Measurements from ENCODE around the gene ZNF532.
A peak's percentile ranks its signal among the peaks of the same experiment; 100 is the strongest.
"Not testable (repeated sequence)": the region's sequence is repeated elsewhere in the genome, so short reads cannot be mapped to it uniquely, and the experiment has no call there.

Gene ZNF532

DNA sequence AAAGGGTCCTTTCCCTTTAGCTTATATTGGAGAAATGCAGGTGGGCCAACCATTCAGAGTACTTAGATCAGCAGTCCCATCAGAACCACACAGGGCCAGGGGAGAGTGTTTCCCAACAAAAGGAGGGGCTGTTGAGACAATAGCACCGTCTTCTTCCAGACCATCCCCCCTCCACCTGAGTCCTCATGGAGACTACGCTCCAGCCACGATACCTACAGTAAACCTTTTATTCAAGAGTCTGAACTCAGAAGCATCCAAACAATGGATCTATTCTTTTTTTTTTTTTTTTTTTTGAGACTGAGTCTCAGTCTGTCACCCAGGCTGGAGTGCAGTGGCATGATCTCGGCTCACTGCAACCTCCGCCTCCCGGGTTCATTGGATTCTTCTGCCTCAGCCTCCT is 25.7 kb upstream of the ZNF532 start:
- H3K4me1 Mint-ChIP-seq (ENCODE audit: low read depth) = no peaks in the 10 kb centered on the region
- no peak for DNase-seq
- H3K9me3 Mint-ChIP-seq = no peaks in the 10 kb centered on the region
- H3K36me3 Mint-ChIP-seq (ENCODE audit: low read depth) = no peaks in the 10 kb centered on the region
- H3K27ac Mint-ChIP-seq = no peak overlapping the region
- H3K27me3 Mint-ChIP-seq = peaks cover 32% of the 10 kb centered on the region
- H3K4me3 Mint-ChIP-seq = no peak overlapping the region

DNA sequence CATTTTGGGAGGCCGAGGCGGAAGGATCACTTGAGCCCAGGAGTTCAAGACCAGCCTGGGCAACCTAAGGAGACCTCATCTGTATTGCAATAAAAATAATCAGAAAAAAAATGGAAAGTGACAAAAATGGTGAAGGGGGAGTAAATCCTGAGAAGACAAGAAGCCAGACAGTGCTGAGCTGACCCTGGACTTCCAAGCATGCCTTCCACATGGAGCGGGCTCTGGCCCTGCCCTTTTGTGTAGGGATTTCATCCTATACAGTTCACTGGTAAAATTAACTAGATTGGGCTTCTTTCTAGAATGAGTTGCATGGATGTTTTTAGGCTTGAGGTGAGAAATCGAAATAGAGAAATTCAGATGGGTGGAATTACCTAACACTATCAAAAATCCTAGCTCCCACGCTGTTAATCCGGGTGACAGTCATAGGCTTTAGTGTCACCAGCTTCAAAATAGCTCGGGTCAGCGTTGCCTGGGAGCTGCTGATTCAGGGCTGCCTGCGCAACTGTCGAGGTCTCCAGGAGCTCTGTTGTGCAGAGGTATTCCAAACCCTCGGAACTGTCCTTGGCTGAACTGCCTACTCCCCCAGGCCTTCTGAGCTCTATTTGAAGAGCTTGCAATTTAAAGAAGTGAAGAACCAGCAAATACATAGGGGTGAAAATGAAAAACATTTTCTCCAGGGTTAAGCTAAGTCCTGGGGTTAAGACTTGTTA is 21.5 kb upstream of the ZNF532 start:
- no peak overlapping the region for H3K27ac Mint-ChIP-seq
- no peak for DNase-seq
- H3K27me3 Mint-ChIP-seq = peaks cover 66% of the 10 kb centered on the region
- no peaks in the 10 kb centered on the region for H3K9me3 Mint-ChIP-seq
- no peaks in the 10 kb centered on the region for H3K36me3 Mint-ChIP-seq (ENCODE audit: low read depth)
- no peak overlapping the region for H3K4me3 Mint-ChIP-seq
- H3K4me1 Mint-ChIP-seq (ENCODE audit: low read depth) = peaks cover 5% of the 10 kb centered on the region

DNA sequence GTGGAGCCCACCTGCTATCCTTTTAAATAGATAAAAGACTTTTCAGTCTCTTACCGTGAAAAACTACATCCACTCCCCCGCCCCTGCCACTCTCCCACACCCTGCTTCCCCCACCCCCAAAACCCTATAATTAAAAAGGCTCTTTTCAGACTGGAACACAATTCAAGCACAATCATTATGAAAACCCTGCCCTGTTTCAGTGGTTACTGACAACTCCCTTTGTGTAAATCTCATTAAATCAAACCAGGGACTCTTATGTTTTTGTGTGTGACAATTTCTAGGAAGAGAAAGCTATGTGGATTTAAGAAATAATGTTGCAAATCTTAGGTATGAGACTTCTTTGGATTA is 21.0 kb upstream of the ZNF532 start:
- peaks cover 5% of the 10 kb centered on the region for H3K4me1 Mint-ChIP-seq (ENCODE audit: low read depth)
- H3K27me3 Mint-ChIP-seq = peaks cover 67% of the 10 kb centered on the region
- H3K9me3 Mint-ChIP-seq = no peaks in the 10 kb centered on the region
- no peaks in the 10 kb centered on the region for H3K36me3 Mint-ChIP-seq (ENCODE audit: low read depth)
- H3K4me3 Mint-ChIP-seq = no peak overlapping the region
- DNase-seq = no peak
- no peak overlapping the region for H3K27ac Mint-ChIP-seq

DNA sequence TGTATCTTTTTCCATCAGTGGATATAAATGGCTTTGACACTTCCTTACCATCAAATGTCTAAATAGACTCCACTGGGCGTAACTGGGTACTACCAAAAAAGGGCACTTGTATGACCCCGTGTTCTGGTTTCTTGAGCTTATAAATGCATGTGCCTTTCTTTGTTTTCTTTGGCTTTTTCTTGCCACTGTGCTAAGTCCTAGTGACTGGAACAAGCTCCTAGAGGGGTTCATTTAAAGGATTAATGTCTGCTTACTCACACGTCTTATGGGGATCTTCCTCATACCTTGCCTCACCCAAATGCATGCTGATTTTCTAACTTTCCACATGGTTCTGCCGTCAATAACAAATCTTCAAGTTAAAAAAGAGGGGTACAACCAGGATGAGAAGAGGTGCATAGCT is 19.8 kb upstream of the ZNF532 start:
- Mint-ChIP-seq H3K27ac (no peak overlapping the region), H3K4me3 (no peak overlapping the region), H3K36me3 (ENCODE audit: low read depth) (no peaks in the 10 kb centered on the region), H3K27me3 (peaks cover 73% of the 10 kb centered on the region), H3K4me1 (ENCODE audit: low read depth) (peaks cover 5% of the 10 kb centered on the region), H3K9me3 (no peaks in the 10 kb centered on the region)
- no peak for DNase-seq

DNA sequence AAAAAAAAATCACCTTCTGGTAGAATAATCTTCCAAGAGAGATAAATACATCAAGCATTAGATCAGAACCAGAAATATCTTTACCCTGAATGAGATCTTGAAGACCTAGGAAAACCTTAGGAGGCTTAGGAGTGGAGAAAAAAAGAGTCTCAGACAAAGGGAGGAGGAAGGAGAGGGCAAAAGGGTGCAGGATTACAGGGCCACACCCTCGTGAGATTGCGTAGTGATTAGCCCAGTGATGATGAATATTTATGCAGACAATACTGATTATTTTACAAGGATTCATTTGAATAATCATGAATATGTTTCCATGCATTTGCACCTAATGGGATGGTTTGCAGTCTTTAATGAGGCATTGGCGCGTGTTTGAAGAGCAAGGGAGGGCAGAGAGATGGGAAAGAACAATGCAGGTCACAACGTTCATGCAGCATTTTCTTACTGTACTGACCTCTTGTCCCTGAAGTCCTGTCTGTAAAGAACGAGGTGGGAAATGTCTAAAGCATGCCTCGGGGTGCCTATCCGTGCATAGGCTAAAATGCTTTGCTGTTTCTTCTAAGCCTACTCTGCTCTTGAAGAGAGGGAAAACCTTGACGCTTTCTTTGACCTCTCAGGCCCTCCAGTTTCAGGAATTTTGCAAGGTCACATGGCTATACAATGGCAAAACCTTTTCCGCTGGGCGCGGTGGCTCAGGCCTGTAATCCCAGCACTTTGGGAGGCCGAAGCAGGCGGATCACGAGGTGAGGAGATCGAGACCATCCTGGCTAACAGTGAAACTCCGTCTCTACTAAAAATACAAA is 18.6 kb upstream of the ZNF532 start:
- DNase-seq = no peak
- H3K27me3 Mint-ChIP-seq = peaks cover 74% of the 10 kb centered on the region
- H3K9me3 Mint-ChIP-seq = no peaks in the 10 kb centered on the region
- no peaks in the 10 kb centered on the region for H3K36me3 Mint-ChIP-seq (ENCODE audit: low read depth)
- H3K27ac Mint-ChIP-seq = no peak overlapping the region
- no peak overlapping the region for H3K4me3 Mint-ChIP-seq
- H3K4me1 Mint-ChIP-seq (ENCODE audit: low read depth) = peaks cover 6% of the 10 kb centered on the region

DNA sequence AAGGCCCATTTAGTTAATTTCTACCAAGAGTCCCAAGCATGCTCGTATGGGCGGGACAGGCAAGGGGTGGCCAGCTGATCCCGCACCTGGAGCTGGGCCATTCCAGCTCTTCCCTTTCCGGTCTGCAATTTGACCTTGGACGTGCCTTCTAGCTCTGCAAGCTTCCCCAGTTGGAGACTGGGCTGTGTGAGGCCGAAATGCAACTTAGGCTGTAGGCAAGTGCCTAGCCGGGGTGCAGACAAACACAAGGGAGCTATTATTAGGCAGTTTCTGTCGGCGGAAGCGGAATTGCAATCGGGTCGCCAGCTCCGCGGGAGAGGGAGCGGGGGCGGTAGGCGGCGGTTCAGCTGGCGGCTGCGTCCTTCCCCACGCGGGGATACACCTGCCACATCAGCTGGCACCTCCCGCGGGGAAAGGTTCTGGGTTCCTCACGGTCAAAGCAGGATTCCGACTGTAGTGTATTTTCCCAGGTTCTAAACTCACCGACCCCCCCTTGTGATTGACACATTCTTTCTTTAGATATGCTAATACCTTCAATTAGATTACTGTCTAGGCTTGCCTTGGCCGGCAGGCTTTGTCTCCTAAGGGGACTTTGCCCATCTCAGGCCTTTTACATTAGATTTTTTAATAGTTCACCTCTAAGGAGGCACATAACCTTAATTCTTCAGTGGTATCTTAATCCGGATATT is 17.1 kb upstream of the ZNF532 start:
- no peak overlapping the region for H3K27ac Mint-ChIP-seq
- no peak for DNase-seq

DNA sequence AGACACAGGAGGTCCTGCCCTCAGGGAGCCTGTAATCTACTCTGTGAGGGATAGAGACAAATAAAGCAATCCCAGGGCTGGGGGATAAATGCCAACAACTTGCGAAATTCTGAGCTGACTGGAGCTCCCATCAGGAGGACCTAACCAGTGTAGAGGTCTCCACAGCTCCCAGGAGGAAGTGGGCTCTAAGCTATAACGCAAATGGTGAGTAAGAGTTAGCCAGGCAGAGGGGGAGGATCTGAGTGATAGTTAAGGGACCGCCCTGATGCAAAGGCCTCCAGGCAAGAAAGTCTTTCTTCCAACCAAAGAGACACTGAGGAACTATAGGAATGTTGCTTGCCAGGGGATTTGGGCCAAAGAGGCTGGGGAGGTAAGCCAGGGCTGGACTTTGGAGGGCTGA is 16.0 kb upstream of the ZNF532 start:
- H3K27me3 Mint-ChIP-seq = peaks cover 69% of the 10 kb centered on the region
- H3K9me3 Mint-ChIP-seq = no peaks in the 10 kb centered on the region
- H3K36me3 Mint-ChIP-seq (ENCODE audit: low read depth) = no peaks in the 10 kb centered on the region
- H3K4me1 Mint-ChIP-seq (ENCODE audit: low read depth) = peaks cover 6% of the 10 kb centered on the region
- H3K27ac Mint-ChIP-seq = no peak overlapping the region
- DNase-seq = no peak
- no peak overlapping the region for H3K4me3 Mint-ChIP-seq

More for the DNA sequence above, 17.1 kb upstream of the ZNF532 start:
- Mint-ChIP-seq H3K9me3 (no peaks in the 10 kb centered on the region), H3K4me1 (ENCODE audit: low read depth) (peaks cover 6% of the 10 kb centered on the region), H3K36me3 (ENCODE audit: low read depth) (no peaks in the 10 kb centered on the region), H3K4me3 (peak overlapping the region; percentile 47), H3K27me3 (peaks cover 72% of the 10 kb centered on the region)

DNA sequence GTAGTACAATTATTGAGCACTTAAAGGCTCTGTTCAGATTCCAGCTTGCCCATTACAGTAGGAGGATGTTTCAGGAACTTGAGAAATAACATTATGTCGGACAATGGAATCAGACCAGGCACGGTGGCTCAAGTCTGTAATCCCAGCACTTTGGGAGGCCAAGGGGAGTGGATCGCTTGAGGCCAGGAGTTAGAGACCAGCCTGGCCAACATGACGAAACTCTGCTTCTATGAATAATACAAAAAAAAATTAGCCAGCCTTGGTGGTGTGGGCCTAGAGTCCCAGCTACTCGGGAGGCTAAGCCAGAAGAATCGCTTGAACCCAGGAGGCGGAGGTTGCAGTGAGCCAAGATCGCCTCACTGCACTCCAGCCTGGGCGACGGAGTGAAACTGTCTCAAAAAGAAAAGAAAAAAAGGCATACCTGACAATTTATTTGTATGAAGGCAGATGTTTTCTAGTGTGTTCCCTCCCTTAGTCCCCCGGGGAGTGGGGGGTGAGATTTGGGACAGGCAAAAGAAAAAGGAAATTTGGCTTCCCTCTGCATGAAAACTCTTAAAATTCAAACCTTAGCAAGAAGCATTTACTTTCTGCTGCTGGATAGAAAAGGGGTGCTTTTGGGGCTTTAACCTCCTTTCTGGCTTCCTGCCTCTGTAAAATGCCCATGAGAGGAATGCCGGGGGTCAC is 13.7 kb upstream of the ZNF532 start:
- Mint-ChIP-seq H3K4me3 (no peak overlapping the region), H3K4me1 (ENCODE audit: low read depth) (peaks cover 6% of the 10 kb centered on the region), H3K9me3 (no peaks in the 10 kb centered on the region), H3K36me3 (ENCODE audit: low read depth) (no peaks in the 10 kb centered on the region), H3K27me3 (peaks cover 54% of the 10 kb centered on the region), H3K27ac (no peak overlapping the region)
- DNase-seq = no peak

DNA sequence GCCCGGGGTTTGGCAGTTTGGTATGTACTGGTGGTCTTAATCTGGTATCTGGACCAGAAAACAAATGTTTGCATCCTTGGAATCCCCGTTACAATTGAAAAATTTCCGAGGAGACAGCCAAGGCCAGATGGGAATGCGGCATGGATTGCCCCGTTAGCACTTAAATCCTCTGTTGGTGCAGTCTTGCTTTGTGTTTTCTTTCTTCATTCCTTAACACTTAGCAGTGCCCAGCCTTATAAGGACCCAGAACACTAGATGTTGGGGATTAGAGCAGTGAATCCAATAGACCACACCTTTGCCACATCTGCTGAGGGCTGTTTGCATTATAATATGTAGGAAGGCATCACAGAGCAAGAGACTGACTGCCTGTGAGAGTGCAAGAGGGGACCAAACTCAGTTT is 12.8 kb upstream of the ZNF532 start:
- H3K27ac Mint-ChIP-seq = no peak overlapping the region
- no peak overlapping the region for H3K4me3 Mint-ChIP-seq
- no peak for DNase-seq
- H3K27me3 Mint-ChIP-seq = peaks cover 46% of the 10 kb centered on the region
- no peaks in the 10 kb centered on the region for H3K36me3 Mint-ChIP-seq (ENCODE audit: low read depth)
- H3K9me3 Mint-ChIP-seq = no peaks in the 10 kb centered on the region
- H3K4me1 Mint-ChIP-seq (ENCODE audit: low read depth) = peaks cover 6% of the 10 kb centered on the region

DNA sequence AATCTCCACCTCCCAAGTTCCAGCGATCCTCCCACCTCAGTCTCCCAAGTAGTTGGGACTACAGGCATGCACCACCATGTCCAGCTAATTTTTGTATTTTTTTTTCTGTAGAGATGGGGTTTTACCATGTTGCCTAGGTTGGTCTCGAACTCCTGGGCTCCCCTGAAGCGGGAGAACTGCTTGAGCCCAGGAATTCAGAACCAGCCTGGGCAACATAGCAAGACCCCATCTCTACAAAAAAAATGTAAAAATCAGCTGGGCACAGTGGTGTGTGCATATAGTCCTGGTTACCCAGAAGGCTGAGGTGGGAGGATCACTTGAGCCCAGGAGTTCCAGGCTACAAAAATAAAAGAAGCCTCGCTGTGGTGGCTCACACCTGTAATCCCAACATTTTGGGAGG is 12.0 kb upstream of the ZNF532 start:
- Mint-ChIP-seq H3K4me1 (ENCODE audit: low read depth) (peaks cover 4% of the 10 kb centered on the region), H3K27ac (no peak overlapping the region), H3K9me3 (no peaks in the 10 kb centered on the region), H3K27me3 (peaks cover 40% of the 10 kb centered on the region), H3K4me3 (no peak overlapping the region), H3K36me3 (ENCODE audit: low read depth) (no peaks in the 10 kb centered on the region)
- DNase-seq = no peak

DNA sequence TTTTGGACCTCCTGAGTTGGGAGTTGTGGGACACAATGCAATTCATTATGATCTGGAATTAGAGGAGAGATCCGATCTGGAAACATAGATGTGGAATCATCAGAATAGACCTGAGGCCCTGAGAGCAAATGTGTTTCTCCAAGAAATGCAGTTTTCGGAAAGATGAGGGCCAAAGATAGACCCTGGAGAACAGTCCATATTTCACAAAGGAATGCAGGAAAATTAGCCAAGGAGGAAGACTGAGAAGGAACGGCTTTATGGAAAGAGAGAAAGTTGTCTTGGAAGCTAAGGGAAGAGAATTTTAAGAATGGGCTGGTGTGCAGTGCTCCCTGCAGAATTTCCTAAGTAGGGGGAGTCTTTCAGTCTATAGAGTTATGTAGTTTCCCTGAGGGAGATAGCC is 11.1 kb upstream of the ZNF532 start:
- Mint-ChIP-seq H3K4me3 (no peak overlapping the region), H3K27ac (no peak overlapping the region), H3K4me1 (ENCODE audit: low read depth) (peaks cover 1% of the 10 kb centered on the region), H3K9me3 (no peaks in the 10 kb centered on the region), H3K27me3 (peaks cover 35% of the 10 kb centered on the region), H3K36me3 (ENCODE audit: low read depth) (no peaks in the 10 kb centered on the region)
- no peak for DNase-seq

DNA sequence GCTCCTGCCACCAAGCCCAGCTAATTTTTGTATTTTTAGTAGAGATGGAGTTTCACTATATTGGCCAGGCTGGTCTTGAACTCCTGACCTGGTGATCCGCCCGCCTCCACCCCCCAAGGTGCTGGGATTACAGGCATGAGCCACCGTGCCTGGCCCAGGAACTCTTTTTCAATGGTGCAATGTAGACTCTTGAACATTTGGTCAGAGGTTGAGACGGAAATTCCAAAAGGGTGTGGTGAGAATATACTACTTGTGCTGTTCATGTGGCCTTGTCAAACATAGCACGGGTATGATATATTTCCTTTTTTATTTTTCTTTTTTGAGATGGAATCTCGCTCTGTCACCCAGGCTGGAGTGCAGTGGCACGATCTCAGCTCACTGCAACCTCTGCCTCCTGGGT is 9.2 kb upstream of the ZNF532 start:
- H3K36me3 Mint-ChIP-seq (ENCODE audit: low read depth); DNase-seq; H3K4me1 Mint-ChIP-seq (ENCODE audit: low read depth); H3K9me3 Mint-ChIP-seq; H3K4me3 Mint-ChIP-seq; H3K27ac Mint-ChIP-seq: not testable (repeated sequence)
- H3K27me3 Mint-ChIP-seq = peaks cover 35% of the 10 kb centered on the region

DNA sequence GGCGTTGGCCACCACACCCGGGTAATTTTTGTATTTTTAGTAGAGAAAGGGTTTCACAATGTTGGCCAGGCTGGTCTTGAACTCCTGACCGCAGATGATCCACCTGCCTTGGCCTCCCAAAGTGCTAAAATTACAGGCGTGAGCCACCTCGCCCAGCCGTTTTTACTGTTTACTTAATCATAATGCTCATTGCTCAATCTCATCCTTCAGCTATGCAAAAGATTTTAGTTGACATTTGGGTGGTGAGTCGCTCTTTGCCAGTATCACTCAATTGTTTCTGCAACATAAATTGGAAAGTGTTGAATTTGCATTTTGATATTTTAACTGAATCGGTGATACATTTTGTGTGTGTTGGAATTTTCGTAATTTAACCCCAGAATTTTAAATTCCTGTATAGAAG is 7.8 kb upstream of the ZNF532 start:
- H3K4me3 Mint-ChIP-seq = no peak overlapping the region
- DNase-seq = no peak

DNA sequence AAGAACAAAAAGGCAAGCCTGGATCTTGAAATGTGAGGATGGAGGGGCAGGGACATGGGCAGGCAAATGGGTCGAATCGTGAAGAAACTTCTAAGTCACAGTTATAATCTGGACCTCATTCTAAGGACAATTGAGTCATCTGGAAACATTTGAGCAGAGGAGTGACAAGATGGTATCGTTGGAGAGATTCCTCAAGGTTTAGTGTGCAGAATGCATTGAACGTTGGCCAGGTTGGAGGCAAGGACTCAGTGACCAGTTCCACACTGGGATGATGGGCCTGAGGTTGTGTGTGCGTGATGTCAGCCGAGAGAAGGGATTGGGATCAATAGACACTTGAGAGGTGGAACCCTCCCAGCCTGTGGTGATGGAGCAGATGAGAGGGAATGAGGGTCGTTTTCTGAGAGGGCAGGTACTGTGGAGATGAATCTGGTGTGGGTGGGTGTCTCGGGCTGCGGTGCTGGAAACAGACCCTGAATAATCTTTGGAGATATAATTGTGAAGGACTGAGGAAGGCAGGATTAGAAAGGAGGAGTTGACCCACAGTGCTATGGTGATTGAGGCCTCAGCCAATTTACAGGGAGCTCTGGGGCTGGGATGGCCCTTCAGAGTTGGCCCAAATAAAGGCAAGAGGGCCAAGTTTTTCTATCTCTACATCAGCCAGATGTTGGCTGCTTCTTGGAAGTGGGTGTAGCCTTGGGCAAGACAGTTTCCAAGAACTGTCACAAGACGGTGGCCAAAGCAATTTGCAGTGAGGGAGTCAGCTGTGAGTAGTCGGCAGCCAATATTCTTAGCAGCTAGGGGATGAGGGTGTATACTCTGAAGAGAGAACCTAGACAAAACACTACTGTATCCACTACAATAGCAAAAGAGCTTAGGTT is 5.8 kb upstream of the ZNF532 start:
- peaks cover 7% of the 10 kb centered on the region for H3K4me1 Mint-ChIP-seq (ENCODE audit: low read depth)
- H3K9me3 Mint-ChIP-seq = no peaks in the 10 kb centered on the region
- no peak for DNase-seq
- peaks cover 44% of the 10 kb centered on the region for H3K27me3 Mint-ChIP-seq
- H3K4me3 Mint-ChIP-seq = no peak overlapping the region
- no peak overlapping the region for H3K27ac Mint-ChIP-seq
- no peaks in the 10 kb centered on the region for H3K36me3 Mint-ChIP-seq (ENCODE audit: low read depth)

More for the DNA sequence above, 7.8 kb upstream of the ZNF532 start:
- Mint-ChIP-seq H3K36me3 (ENCODE audit: low read depth) (no peaks in the 10 kb centered on the region), H3K27me3 (peaks cover 40% of the 10 kb centered on the region), H3K4me1 (ENCODE audit: low read depth) (no peaks in the 10 kb centered on the region), H3K27ac (no peak overlapping the region), H3K9me3 (no peaks in the 10 kb centered on the region)
